Activated CD8-positive, alpha-beta T cell treated with anti-CD3 and anti-CD28 coated beads for 36 hours (primary cell): Measurements from ENCODE around the gene RANBP2. TPM values are rescaled to one million over a fixed set of nuclear protein-coding genes. Genes with fewer than 3 reads are reported as not detected.
"Not testable (repeated sequence)": the region's sequence is repeated elsewhere in the genome, so short reads cannot be mapped to it uniquely, and the experiment has no call there.

Source experiments
- ATAC-seq: fragments of 200-7000 bp; cut with Tn5 transposase; one replicate; pipeline ENCODE4 v1.10.0; 2021; ENCODE audit warnings: mild to moderate bottlenecking, moderate library complexity
- CTCF ChIA-PET: fragments of 350-600 bp; sonication (Branson Sonifier 250); formaldehyde crosslinking; loops from one replicate; lab custom pipeline; 2021; ENCODE audit warnings: antibody characterized with exemption; lab: Charles Lee
- POLR2A ChIA-PET: fragments of 350-600 bp; sonication (Branson Sonifier 250); formaldehyde crosslinking; loops from one replicate; lab custom pipeline; 2021; ENCODE audit warnings: antibody characterized with exemption; lab: Charles Lee
- DNase-seq: peaks from one replicate; pipeline ENCODE4 v3.0.0-alpha.2; 2020
- H3K27ac Mint-ChIP-seq: one replicate; pipeline ENCODE4 v1.8.0; 2021; ENCODE audit warnings: mild to moderate bottlenecking, mixed read lengths
- H3K27me3 Mint-ChIP-seq: one replicate; pipeline ENCODE4 v1.8.0; 2021; ENCODE audit warnings: mixed read lengths
- H3K36me3 Mint-ChIP-seq: one replicate; pipeline ENCODE4 v1.8.0; 2021; ENCODE audit warnings: low read depth, mixed read lengths
- H3K4me1 Mint-ChIP-seq: one replicate; pipeline ENCODE4 v1.8.0; 2021; ENCODE audit warnings: low read depth, mixed read lengths
- H3K4me3 Mint-ChIP-seq: one replicate; pipeline ENCODE4 v1.8.0; 2021; ENCODE audit warnings: mild to moderate bottlenecking, moderate library complexity, mixed read lengths
- H3K9me3 Mint-ChIP-seq: one replicate; pipeline ENCODE4 v1.8.0; 2021; ENCODE audit warnings: mixed read lengths
- CTCF ChIP-seq: fragments of 200-600 bp; IDR thresholded peaks from one replicate; pipeline ENCODE4 v1.8.0; 2022; ENCODE audit warnings: antibody characterized with exemption, mild to moderate bottlenecking
- intact Hi-C: fragments of 100-400 bp; cut with micrococcal nuclease; formaldehyde crosslinking; loops from one replicate; pipeline ENCODE4 v1.10.0; 2022
- total RNA-seq, 2 experiments: library from RNA; stranded (reverse); gene quantifications; one replicate each; pipeline ENCODE4 v1.2.3, GENCODE V29; 2021

Gene RANBP2
- total RNA-seq: 10 to 100 TPM; 69.6 to 71.3 TPM

- H3K4me3 Mint-ChIP-seq: peak within 1 kb of the TSS; percentile 98
- H3K9me3 Mint-ChIP-seq: no peaks in the 10 kb centered on the region
- H3K36me3 Mint-ChIP-seq: peaks cover 11% of the 10 kb centered on the region
- H3K4me1 Mint-ChIP-seq: peaks cover 17% of the 10 kb centered on the region
- intact Hi-C loops: no loop called here
- peak; percentile 96 for ATAC-seq
- ChIA-PET CTCF (interaction anchor here (0.7 to 1.8 kb wide), 2 partner anchors 12 to 113 kb away, joined by 3 to 5 read pairs; no protein-coding TSS in a partner anchor), POLR2A (interaction anchor here (1.5 kb wide), 1 partner anchor 39 kb away, joined by 3 read pairs; no protein-coding TSS in a partner anchor)
- no peak for TF ChIP-seq CTCF
- no peaks in the 10 kb centered on the region for H3K27me3 Mint-ChIP-seq
- peak within 1 kb of the TSS; percentile 99 for H3K27ac Mint-ChIP-seq
- DNase-seq: peak; percentile 95
These were observed at the start of gene RANBP2 for GRCh38 chr2:108719149-108720044. TSS of gene RANBP2 (plus strand) at chr2:108719482. CDS start at chr2:108719607, 125 bp downstream.

- POLR2A ChIA-PET, H3K27ac Mint-ChIP-seq, ATAC-seq, H3K27me3 Mint-ChIP-seq, H3K4me3 Mint-ChIP-seq, H3K9me3 Mint-ChIP-seq, DNase-seq, CTCF ChIA-PET, H3K4me1 Mint-ChIP-seq, H3K36me3 Mint-ChIP-seq, intact Hi-C loops: not testable (repeated sequence)
These were observed 49.0 kb upstream of the RANBP2 start for GRCh38 chr2:108670282-108670681.

- intact Hi-C loops, H3K36me3 Mint-ChIP-seq, DNase-seq, CTCF ChIA-PET, H3K4me3 Mint-ChIP-seq, H3K9me3 Mint-ChIP-seq, H3K27me3 Mint-ChIP-seq, H3K27ac Mint-ChIP-seq, ATAC-seq, H3K4me1 Mint-ChIP-seq: not testable (repeated sequence)
- POLR2A ChIA-PET: interaction anchor here (0.7 kb wide), 1 partner anchor 513 kb away, joined by 3 read pairs; no protein-coding TSS in a partner anchor
These were observed 47.0 kb upstream of the RANBP2 start for GRCh38 chr2:108672200-108672805.

- H3K36me3 Mint-ChIP-seq: peaks cover 10% of the 10 kb centered on the region
- DNase-seq, H3K4me3 Mint-ChIP-seq, H3K27me3 Mint-ChIP-seq, POLR2A ChIA-PET, ATAC-seq, CTCF ChIA-PET, H3K9me3 Mint-ChIP-seq, intact Hi-C loops, H3K4me1 Mint-ChIP-seq, H3K27ac Mint-ChIP-seq: not testable (repeated sequence)
These were observed 42.8 kb upstream of the RANBP2 start for GRCh38 chr2:108676522-108676921.

- POLR2A ChIA-PET, DNase-seq, CTCF ChIA-PET, H3K4me1 Mint-ChIP-seq, H3K27ac Mint-ChIP-seq, H3K27me3 Mint-ChIP-seq, H3K9me3 Mint-ChIP-seq, intact Hi-C loops, H3K4me3 Mint-ChIP-seq, ATAC-seq: not testable (repeated sequence)
- peaks cover 10% of the 10 kb centered on the region for H3K36me3 Mint-ChIP-seq
These were observed 42.0 kb upstream of the RANBP2 start for GRCh38 chr2:108677239-108677744.

- H3K27me3 Mint-ChIP-seq, H3K4me1 Mint-ChIP-seq, H3K9me3 Mint-ChIP-seq, DNase-seq, H3K4me3 Mint-ChIP-seq, ATAC-seq, CTCF ChIA-PET, POLR2A ChIA-PET, intact Hi-C loops, H3K36me3 Mint-ChIP-seq: not testable (repeated sequence)
- peak overlapping the region; percentile 24 for H3K27ac Mint-ChIP-seq
These were observed 41.1 kb upstream of the RANBP2 start for GRCh38 chr2:108678198-108678651.

GRCh38 chr2:108680805-108681204, 38.5 kb upstream of the RANBP2 start:
- H3K36me3 Mint-ChIP-seq, H3K9me3 Mint-ChIP-seq, CTCF ChIA-PET, intact Hi-C loops, DNase-seq, H3K4me1 Mint-ChIP-seq, H3K27ac Mint-ChIP-seq, POLR2A ChIA-PET, ATAC-seq, H3K27me3 Mint-ChIP-seq, H3K4me3 Mint-ChIP-seq: not testable (repeated sequence)

- ATAC-seq, POLR2A ChIA-PET, H3K4me3 Mint-ChIP-seq, CTCF ChIA-PET, H3K4me1 Mint-ChIP-seq, H3K27me3 Mint-ChIP-seq, DNase-seq, intact Hi-C loops, H3K36me3 Mint-ChIP-seq, H3K9me3 Mint-ChIP-seq, H3K27ac Mint-ChIP-seq: not testable (repeated sequence)
These were observed 30.2 kb upstream of the RANBP2 start for GRCh38 chr2:108688818-108689756.

GRCh38 chr2:108690001-108690400, 29.3 kb upstream of the RANBP2 start:
- H3K27ac Mint-ChIP-seq, POLR2A ChIA-PET, intact Hi-C loops, H3K9me3 Mint-ChIP-seq, H3K36me3 Mint-ChIP-seq, H3K4me3 Mint-ChIP-seq, CTCF ChIA-PET, H3K27me3 Mint-ChIP-seq, H3K4me1 Mint-ChIP-seq: not testable (repeated sequence)
- peak; percentile 9 for DNase-seq
- peak; percentile 75 for ATAC-seq
